Neural cell (in vitro differentiated cells): ENCODE measurements around the gene SIX5. TPM values are rescaled to one million over a fixed set of nuclear protein-coding genes. Genes with fewer than 3 reads are reported as not detected.

Experiments
- H2AFZ ChIP-seq: fragments of 200-600, 300-800 bp; sonication (generic), shearing (Covaris generic); 2 replicates; pipeline ENCODE4 v1.6.0; 2014; ENCODE audit warnings: low read depth, mild to moderate bottlenecking, antibody characterized with exemption, low read length, moderate library complexity
- H3F3A ChIP-seq: fragments of 200-600 bp; shearing (Covaris generic); 2 replicates; pipeline ENCODE4 v1.6.1; 2016; ENCODE audit warnings: mild to moderate bottlenecking, moderate library complexity, mixed read lengths, antibody characterized with exemption, low read length; ENCODE audit not compliant: insufficient read depth, poor library complexity, severe bottlenecking
- H3K27ac ChIP-seq: fragments of 200-600, 300-800 bp; sonication (generic), shearing (Covaris generic); 2 replicates; pipeline ENCODE4 v1.5.1; 2014; ENCODE audit warnings: mild to moderate bottlenecking, low read length, moderate library complexity
- H3K27me3 ChIP-seq: fragments of 300-800, 200-600 bp; sonication (generic), shearing (Covaris generic); 2 replicates; pipeline ENCODE4 v1.6.0; 2014; ENCODE audit warnings: mild to moderate bottlenecking, low read depth, low read length, moderate library complexity; ENCODE audit not compliant: insufficient read depth
- H3K36me3 ChIP-seq: fragments of 300-800, 200-600 bp; sonication (generic), shearing (Covaris generic); 2 replicates; pipeline ENCODE4 v1.5.1; 2014; ENCODE audit warnings: mild to moderate bottlenecking, antibody characterized with exemption, low read length, moderate library complexity; ENCODE audit not compliant: insufficient read depth
- H3K4me2 ChIP-seq: fragments of 300-800, 200-600 bp; sonication (generic), shearing (Covaris generic); 2 replicates; pipeline ENCODE4 v1.6.0; 2014; ENCODE audit warnings: mild to moderate bottlenecking, low read length
- H3K4me3 ChIP-seq: fragments of 300-800, 200-600 bp; sonication (generic), shearing (Covaris generic); 2 replicates; pipeline ENCODE4 v1.5.1; 2014; ENCODE audit warnings: mild to moderate bottlenecking, low read length, moderate library complexity
- H3K79me2 ChIP-seq: fragments of 200-600 bp; shearing (Covaris generic); replicated peaks from 2 replicates; pipeline ENCODE4 v1.6.0; 2014; ENCODE audit warnings: mild to moderate bottlenecking, low read length, moderate library complexity; ENCODE audit not compliant: insufficient read depth
- H3K9ac ChIP-seq: fragments of 300-800, 200-600 bp; sonication (generic), shearing (Covaris generic); 2 replicates; pipeline ENCODE4 v1.6.1; 2016; ENCODE audit warnings: mild to moderate bottlenecking, low read length, mixed read lengths
- H3K9me2 ChIP-seq: fragments of 200-600 bp; shearing (Covaris generic); 2 replicates; pipeline ENCODE4 v1.6.1; 2016; ENCODE audit warnings: mild to moderate bottlenecking, low read length, mixed read lengths; ENCODE audit not compliant: insufficient read depth
- H3K9me3 ChIP-seq: fragments of 200-600, 300-800 bp; sonication (generic), shearing (Covaris generic); 2 replicates; pipeline ENCODE4 v1.6.1; 2016; ENCODE audit warnings: mild to moderate bottlenecking, mixed run types, low read length, moderate library complexity, mixed read lengths
- H4K20me1 ChIP-seq: fragments of 200-600 bp; shearing (Covaris generic); 2 replicates; pipeline ENCODE4 v1.6.1; 2016; ENCODE audit warnings: mild to moderate bottlenecking, mixed run types; ENCODE audit not compliant: insufficient read depth
- EP300 ChIP-seq: fragments of 450-650 bp; conservative IDR thresholded peaks from 2 replicates; pipeline ENCODE4 v1.6.1; 2014; ENCODE audit warnings: antibody characterized with exemption, mild to moderate bottlenecking, moderate library complexity; ENCODE audit not compliant: poor library complexity, severe bottlenecking
- EZH2 ChIP-seq: fragments of 200-600, 300-800 bp; shearing (Covaris generic), sonication (generic); IDR thresholded peaks from 2 replicates; pipeline ENCODE4 v1.6.1; 2014; ENCODE audit warnings: antibody characterized with exemption, low read length, borderline replicate concordance, mild to moderate bottlenecking; ENCODE audit not compliant: insufficient read depth, poor library complexity, severe bottlenecking
- MXI1 ChIP-seq: fragments of 450-650 bp; conservative IDR thresholded peaks from 2 replicates; pipeline ENCODE4 v1.6.1; 2014; ENCODE audit warnings: antibody characterized with exemption, mild to moderate bottlenecking; ENCODE audit not compliant: poor library complexity, severe bottlenecking
- POLR2AphosphoS5 ChIP-seq: IDR thresholded peaks from 2 replicates; pipeline ENCODE4 v1.6.1; 2012
- RAD21 ChIP-seq: fragments of 450-650 bp; conservative IDR thresholded peaks from 2 replicates; pipeline ENCODE4 v1.6.1; 2014; ENCODE audit warnings: antibody characterized with exemption, mild to moderate bottlenecking, moderate library complexity
- SMC3 ChIP-seq: fragments of 450-650 bp; conservative IDR thresholded peaks from 2 replicates; pipeline ENCODE4 v1.6.1; 2014; ENCODE audit warnings: antibody characterized with exemption, mild to moderate bottlenecking, moderate library complexity; ENCODE audit not compliant: poor library complexity
- TAF1 ChIP-seq: IDR thresholded peaks from 2 replicates; pipeline ENCODE4 v1.6.1; 2012; ENCODE audit warnings: low read depth
- polyA plus RNA-seq: library from polyadenylated mRNA; depleted of rRNA; stranded (reverse); fragments of >200 nt; gene quantifications from 2 replicates; pipeline ENCODE4 v1.2.3, GENCODE V29; 2014
- TF ChIP-seq, protein P1 (sequence below): IDR thresholded peaks from 2 replicates; pipeline ENCODE4 v1.6.1; 2012; ENCODE audit warnings: borderline replicate concordance
- TF ChIP-seq, protein P2 (sequence below): fragments of 450-650 bp; IDR thresholded peaks from 2 replicates; pipeline ENCODE4 v1.5.1; 2014; ENCODE audit warnings: antibody characterized with exemption, mild to moderate bottlenecking, moderate library complexity; ENCODE audit not compliant: poor library complexity, severe bottlenecking

SIX5 gene
- polyA plus RNA-seq, 1 donor from 2014 or later, result not detected

DNA sequence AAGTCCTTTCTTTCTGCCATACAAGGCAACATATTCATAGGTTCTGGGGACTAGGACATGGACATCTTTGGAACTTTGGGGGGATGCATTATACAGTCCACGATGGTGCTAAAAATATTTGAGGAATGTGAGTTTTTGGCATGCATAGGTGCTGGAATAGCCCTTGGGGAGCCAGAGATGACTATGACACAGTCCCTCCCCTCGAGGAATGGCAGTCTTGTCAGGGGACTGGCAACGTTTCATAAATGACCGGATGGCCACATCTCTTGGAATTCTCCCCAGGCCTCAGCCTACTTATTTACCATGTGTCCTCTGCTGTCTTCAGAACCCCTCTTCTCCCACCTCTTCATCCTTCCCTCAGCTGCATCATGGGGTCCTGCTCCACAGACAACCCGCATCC, 22.2 kb downstream of the SIX5 start:
- Histone ChIP-seq H3K27me3 (no peaks in the 10 kb centered on the region), H3K27ac (no peak overlapping the region)
- TF ChIP-seq SMC3 (no peak), POLR2AphosphoS5 (no peak), MXI1 (no peak), RAD21 (no peak), EP300 (no peak), TAF1 (no peak), EZH2 (no peak)
- TF ChIP-seq, protein P1, sequence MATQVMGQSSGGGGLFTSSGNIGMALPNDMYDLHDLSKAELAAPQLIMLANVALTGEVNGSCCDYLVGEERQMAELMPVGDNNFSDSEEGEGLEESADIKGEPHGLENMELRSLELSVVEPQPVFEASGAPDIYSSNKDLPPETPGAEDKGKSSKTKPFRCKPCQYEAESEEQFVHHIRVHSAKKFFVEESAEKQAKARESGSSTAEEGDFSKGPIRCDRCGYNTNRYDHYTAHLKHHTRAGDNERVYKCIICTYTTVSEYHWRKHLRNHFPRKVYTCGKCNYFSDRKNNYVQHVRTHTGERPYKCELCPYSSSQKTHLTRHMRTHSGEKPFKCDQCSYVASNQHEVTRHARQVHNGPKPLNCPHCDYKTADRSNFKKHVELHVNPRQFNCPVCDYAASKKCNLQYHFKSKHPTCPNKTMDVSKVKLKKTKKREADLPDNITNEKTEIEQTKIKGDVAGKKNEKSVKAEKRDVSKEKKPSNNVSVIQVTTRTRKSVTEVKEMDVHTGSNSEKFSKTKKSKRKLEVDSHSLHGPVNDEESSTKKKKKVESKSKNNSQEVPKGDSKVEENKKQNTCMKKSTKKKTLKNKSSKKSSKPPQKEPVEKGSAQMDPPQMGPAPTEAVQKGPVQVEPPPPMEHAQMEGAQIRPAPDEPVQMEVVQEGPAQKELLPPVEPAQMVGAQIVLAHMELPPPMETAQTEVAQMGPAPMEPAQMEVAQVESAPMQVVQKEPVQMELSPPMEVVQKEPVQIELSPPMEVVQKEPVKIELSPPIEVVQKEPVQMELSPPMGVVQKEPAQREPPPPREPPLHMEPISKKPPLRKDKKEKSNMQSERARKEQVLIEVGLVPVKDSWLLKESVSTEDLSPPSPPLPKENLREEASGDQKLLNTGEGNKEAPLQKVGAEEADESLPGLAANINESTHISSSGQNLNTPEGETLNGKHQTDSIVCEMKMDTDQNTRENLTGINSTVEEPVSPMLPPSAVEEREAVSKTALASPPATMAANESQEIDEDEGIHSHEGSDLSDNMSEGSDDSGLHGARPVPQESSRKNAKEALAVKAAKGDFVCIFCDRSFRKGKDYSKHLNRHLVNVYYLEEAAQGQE, result no peak
- TF ChIP-seq, protein P2, sequence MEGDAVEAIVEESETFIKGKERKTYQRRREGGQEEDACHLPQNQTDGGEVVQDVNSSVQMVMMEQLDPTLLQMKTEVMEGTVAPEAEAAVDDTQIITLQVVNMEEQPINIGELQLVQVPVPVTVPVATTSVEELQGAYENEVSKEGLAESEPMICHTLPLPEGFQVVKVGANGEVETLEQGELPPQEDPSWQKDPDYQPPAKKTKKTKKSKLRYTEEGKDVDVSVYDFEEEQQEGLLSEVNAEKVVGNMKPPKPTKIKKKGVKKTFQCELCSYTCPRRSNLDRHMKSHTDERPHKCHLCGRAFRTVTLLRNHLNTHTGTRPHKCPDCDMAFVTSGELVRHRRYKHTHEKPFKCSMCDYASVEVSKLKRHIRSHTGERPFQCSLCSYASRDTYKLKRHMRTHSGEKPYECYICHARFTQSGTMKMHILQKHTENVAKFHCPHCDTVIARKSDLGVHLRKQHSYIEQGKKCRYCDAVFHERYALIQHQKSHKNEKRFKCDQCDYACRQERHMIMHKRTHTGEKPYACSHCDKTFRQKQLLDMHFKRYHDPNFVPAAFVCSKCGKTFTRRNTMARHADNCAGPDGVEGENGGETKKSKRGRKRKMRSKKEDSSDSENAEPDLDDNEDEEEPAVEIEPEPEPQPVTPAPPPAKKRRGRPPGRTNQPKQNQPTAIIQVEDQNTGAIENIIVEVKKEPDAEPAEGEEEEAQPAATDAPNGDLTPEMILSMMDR, result no peak

DNA sequence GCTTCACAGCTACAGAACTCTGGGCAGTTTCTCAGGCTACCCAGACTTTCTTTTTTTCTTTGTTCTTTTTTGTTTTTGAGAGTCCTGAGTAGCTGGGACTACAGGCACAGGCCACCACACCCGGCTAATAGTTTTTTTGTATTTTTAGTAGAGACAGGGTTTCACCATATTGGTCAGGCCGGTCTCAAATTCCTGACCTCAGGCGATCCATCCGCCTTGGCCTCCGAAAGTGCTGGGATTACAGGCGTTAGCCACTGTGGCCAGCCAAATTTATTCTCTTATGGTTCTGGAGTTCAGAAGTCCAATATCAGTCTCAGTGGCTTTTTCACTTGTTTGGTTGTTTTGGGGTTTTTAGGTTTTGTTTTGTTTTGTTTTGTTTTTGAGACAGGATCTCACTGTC, 23.4 kb downstream of the SIX5 start:
- Histone ChIP-seq H2AFZ (no peak overlapping the region), H3K36me3 (no peaks in the 10 kb centered on the region), H3K79me2 (no peaks in the 10 kb centered on the region), H3F3A (no peaks in the 10 kb centered on the region), H3K4me3 (no peak overlapping the region), H3K27ac (no peak overlapping the region), H3K27me3 (no peaks in the 10 kb centered on the region), H3K9ac (no peak overlapping the region), H3K9me3 (no peaks in the 10 kb centered on the region), H3K9me2 (no peaks in the 10 kb centered on the region), H3K4me2 (no peak overlapping the region), H4K20me1 (no peaks in the 10 kb centered on the region)
- no peak for TF ChIP-seq SMC3
- TF ChIP-seq, protein P2, result no peak
- no peak for TF ChIP-seq MXI1
- no peak for TF ChIP-seq POLR2AphosphoS5
- no peak for TF ChIP-seq EP300
- TF ChIP-seq, protein P1, result no peak
- no peak for TF ChIP-seq EZH2
- no peak for TF ChIP-seq RAD21
- TF ChIP-seq TAF1, result no peak

More for the DNA sequence above, 22.2 kb downstream of the SIX5 start:
- Histone ChIP-seq H4K20me1 (no peaks in the 10 kb centered on the region), H3K36me3 (no peaks in the 10 kb centered on the region), H3K79me2 (no peaks in the 10 kb centered on the region), H3K9ac (no peak overlapping the region), H3K9me3 (no peaks in the 10 kb centered on the region), H3F3A (no peaks in the 10 kb centered on the region), H3K4me2 (no peak overlapping the region), H3K9me2 (no peaks in the 10 kb centered on the region), H3K4me3 (no peak overlapping the region), H2AFZ (no peak overlapping the region)
